HG02840 (cell line): ENCODE measurements around the gene NRP2.

Experiments used
- ATAC-seq: cut with Tn5 transposase; IDR thresholded peaks from one replicate; pipeline ENCODE4 v1.9.1; 2021; ENCODE audit warnings: mild to moderate bottlenecking, moderate library complexity, moderate number of reproducible peaks; ENCODE audit not compliant: unreplicated experiment, low FRiP score

The NRP2 gene

DNA sequence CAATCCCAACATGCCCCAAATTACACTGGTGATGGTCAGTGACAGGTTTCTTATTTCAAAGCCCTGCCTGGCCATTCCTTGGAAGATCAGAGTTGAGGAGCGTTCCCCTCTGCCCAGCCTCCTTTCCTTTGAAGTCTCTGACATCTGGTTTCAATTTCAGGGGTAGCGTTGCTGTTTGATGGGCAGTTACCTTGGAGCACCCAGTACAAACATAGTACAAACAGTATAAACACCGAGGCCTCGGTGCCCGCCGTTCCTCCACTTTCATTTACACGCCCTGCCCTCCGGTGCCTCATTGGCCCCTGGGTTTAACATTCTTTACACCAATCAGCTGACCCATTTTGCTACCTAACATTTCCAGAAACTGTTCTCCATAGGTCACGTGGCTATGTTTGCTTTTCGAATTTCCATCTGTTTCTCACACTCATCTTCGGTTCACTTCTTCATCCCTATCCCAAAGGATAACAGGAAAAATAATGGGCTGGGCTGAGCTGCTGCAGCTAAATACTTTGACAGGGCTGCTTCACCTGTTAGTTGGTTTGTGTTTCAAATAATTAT, 65.6 kb downstream of the NRP2 start:
- no peak for ATAC-seq

DNA sequence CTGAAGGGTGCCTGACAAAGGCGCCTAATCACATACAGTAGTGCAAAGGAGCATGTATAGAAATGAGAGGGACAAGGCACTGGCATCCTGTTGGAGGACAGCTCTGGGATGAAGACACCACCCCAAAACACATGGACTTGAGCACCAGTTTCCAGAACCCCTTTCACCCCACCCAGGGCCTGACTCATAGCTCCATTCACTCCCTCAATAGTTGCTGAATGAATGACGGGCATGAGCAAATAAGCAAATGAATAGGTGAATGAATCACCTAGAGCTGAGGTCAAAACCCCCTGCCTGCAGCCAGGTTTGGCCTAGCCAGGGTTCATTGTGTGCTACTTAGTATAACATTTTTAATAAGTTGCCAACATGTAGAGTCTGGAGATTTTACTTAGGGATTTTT, 66.3 kb downstream of the NRP2 start:
- ATAC-seq: no peak

DNA sequence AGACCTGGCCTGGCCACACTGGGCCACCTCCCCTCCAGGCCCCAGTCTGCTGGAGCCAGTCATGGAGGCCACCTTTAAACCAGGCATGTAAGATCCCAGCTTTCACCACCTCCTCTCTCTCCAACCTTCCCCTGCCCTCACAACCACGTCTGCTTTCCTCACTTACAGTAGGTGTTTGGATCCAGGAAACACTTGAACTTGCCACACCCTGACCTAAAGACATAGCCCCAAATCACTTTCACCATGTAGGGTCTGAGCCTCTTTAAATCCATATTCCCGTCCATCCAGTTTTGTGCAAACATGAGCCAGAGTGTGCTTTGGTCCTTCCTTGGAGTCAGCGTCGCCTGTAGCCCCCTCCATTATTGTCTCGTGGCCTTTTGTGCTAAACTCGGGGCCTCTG, 66.8 kb downstream of the NRP2 start:
- no peak for ATAC-seq

DNA sequence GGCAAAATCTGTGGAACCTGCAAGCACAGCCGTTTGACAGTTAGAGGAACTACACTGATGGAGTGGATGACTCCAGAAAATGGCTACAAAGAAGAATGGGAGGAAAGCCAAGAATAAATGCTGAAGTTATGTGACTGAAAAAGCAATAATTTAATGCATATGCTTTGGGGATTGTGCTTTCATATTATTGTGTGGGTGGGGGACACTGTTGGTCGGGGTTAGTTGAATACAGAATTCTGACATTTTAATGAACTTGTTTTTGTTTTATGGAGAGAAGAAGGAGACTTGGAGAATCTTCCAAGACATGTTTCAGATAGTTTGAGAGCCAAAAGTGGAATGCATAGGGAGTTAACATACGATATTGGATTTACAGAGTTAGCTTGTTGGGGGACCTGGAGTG, 68.5 kb downstream of the NRP2 start:
- ATAC-seq: no peak

DNA sequence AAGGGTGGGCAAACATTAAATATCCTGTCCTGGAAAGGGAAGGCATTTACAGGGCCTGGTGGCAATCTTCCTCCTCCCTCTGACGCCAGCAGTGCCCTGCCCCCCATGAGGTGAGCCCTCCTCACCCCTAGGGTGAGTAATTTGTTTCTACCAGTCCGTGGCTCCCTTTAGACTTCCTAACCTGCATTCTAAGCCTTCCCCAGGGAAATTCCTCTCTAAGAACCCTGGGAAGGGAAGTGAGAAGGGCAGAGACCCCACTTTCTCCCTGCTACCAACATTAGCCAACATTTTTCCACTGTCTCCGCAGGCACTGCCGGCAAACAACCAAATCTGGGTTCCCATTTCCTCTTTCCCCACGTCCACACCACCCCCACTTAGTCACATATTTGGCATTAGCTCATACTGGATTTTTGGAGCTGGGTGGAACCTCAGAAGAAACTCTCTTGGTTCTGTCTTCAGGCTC, 69.3 kb downstream of the NRP2 start:
- no peak for ATAC-seq

DNA sequence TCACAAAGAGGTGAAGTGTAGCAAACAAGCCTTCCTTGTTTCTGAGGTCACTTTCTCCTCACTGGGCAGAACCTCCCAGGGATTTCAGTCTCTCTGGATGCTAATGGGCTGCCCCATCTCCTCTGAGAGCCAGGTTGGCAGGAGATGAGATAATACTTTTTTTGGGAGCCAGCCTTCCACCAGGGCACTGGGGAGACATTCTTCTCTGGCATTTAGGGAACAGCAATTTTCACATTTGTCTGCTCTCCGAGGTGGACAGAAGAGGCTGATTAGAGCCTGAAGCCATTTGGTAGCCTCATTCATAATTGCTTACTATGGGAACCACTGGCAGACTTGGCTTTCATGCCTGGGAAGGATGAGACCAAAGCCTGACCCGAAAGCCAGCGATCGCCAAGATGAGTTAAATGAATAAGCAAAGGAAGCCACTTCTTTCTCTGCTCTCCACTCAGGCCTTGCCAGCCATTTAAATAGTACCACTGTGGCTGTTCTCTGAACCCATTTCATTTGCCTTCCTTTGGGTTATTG, 70.1 kb downstream of the NRP2 start:
- no peak for ATAC-seq

DNA sequence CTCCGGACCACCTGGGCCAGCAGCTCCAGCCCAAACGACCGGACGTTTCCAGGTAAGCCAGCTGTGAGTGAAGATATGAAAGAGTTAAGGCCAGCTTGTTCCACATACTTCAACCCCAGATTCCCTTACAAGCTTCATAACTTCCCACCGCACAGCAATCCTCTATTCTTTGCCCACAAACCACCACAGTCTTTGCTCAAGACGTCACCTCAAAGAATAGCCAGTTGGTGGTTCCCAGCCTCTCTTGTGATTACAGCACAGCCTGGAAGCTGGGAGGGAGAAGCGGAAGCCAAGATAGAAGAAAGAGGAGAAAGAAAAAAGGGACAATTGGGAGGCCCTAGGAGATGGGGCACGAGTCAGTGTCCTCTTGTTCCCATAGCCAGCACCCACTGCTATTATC, 70.6 kb downstream of the NRP2 start:
- no peak for ATAC-seq

DNA sequence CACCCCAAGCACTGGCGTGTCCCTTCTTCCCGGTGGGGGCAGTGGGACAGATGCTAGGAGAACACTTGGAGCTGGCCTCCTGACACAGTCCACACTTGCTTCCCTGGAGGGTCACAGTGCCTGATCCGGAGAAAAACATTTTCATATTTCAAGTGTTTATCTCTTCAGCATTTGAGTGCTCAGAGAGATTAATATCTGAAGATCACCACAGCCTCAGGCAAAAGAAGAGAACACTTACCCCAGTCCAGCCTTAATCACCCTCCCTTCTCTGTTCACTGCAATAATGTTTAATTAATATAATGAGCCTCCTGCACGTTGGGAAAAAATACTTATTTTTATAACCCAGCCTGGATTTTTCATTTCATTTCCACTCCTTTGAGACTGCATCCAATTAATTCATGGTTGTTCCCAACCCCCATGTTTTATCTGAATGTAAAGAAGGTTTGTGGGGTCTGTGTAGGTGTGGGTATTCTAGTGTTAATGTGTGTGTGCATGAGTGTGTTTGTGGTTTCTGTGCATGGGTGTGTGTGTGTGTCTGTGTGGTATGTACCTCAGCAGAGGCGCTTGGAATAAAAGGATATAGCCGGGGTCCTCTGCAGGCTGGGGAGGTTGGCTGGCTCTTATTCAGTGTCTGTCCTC, 72.1 kb downstream of the NRP2 start:
- no peak for ATAC-seq

DNA sequence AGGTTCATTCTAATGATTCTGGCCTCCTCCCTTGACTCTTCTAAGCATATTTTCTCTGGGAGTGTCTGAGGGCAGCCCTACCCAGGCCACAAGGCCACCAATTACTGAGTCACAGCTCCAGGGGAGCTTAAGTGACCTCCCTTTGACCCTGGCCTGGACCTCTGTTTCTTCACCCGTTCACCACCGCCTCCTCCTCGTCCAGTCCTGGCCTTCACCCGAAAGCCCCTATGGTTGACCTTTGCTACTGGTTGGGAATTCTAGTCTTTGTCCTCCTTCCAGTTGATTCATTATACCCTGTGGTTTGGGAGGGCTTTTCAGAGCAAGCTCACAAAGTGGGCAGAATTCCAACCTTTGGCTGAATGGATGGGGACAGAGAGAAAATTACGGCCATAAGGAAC, 72.6 kb downstream of the NRP2 start:
- no peak for ATAC-seq

DNA sequence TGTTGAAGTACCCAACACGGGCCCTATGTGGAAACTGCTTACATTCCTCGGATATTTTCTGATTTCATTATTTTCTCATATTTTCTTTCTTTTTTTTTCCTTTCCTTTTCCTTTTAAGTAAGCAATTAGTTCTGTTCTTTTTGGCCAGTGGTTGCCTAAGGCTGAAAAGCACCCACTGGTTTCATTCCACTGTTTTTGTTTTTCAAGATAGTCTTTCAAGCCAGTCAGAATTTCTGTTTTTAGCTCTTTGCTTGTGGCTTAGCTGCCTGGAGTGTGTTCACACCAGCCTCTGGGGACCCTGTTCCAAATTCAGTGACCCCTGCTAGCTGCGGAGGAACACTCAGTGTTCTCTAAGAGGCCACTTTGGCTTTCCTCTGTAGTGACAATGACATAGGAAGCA, 73.6 kb downstream of the NRP2 start:
- ATAC-seq: no peak

DNA sequence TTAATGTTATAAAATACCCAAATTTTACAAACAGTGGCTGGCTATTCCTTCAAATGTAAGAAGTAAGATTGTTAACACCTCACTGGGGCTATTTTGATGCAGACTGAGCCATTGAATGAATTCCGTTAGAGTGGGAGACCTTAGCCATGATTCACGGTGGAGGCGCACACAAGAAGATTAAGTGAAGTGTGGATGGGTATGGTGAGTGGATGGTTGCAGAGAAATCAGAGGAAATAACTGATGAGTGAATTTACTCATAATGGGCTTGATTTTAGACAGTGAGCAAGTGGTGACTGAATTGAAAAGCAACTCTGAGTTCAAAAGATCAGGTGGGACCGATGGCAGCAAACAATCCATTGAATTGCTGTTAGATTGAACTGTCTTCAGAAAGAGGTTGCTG, 75.0 kb downstream of the NRP2 start:
- ATAC-seq: no peak

DNA sequence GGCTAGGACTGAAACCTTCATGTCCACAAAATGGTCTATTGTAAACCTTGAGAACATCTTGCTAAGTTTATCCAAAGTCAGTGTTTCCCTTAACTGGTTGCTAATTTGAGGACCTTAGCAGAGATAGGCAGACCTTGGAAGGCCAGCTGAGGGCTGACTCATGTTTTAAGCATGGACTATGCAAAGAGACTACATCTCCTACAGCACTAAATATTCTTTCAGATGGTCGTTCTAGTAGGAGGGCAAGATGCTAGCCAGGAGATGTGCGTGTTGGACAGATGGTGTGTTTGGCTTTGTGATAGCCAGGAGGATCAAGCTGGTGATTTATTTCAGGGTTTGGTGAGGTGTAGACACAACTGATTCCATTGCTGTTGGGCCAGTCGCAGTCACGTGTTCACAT, 75.8 kb downstream of the NRP2 start:
- no peak for ATAC-seq

DNA sequence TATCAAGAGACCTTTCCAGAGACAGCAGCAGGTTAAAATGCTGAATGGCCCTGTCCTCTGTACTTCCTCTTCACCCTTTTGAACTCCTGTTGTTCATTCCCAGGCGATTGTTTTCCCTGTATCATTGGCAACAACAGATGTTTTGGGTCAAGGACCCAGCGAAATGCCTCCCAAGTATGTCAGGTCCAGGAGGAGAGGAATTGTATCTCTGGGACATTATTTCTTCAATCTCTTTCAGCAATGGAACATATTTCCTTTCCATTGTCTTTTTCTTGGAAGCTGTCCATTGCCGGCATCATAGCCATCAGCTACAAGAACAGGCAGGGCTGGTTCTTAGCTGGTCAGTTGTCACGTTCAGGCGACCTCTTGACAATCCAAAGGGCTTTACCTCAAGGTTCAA, 76.2 kb downstream of the NRP2 start:
- no peak for ATAC-seq

DNA sequence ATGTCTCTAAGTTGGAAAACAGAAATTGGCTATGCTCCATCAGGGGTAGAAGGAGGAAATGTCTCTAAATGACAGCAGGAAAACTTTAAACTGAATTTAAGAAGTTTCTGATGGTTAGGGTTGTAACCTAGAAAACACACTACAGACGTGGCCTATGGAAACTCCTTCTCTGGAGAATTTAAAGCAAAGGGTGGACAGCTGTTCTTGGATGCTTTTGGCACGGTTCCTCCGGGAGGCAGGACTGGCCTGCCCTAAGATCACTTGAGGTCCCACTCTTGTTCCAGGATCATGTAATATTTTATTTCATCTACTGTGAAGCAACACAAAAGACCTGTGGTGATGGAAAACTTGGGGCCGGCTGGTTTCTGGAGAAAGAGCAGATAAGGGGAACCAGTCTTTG, 77.0 kb downstream of the NRP2 start:
- ATAC-seq: no peak

DNA sequence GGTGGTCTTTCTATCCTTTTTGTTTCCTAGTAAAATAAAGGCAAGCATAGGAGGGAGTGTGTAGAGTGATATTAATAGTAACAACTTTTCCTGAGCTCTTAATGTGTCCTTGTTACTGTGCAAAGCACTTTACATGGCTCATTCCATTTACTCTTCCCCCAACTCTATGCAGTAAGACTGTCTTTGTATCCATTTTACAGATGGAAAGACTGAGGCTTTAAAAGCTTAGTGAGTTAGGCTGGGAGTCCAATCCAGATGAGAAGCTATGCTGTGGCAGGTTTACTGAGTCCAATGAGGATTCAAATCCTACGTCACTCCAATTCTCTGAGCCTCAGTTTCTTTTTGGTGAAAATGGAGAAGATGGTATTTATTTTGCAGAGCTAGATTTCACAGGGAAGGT, 77.4 kb downstream of the NRP2 start:
- ATAC-seq: no peak

DNA sequence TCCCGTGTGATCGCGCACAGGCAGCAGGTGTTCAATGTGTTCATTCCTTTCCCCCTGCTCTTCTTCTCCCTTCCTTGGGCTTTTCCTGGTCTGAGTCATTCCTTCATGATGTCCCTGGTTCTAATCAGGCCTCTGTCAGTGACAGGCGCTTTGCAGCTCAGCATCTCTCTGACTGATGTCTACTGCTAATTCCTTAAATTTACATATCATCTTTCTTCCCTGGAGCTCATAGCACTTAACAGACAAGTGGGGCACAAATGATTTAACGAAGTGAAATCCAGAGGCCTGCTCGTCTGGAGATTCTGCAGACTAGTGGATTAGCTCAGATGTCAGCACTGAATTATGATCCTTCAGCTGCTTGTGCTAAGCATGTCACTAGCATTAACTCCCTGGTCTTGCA, 77.9 kb downstream of the NRP2 start:
- no peak for ATAC-seq

DNA sequence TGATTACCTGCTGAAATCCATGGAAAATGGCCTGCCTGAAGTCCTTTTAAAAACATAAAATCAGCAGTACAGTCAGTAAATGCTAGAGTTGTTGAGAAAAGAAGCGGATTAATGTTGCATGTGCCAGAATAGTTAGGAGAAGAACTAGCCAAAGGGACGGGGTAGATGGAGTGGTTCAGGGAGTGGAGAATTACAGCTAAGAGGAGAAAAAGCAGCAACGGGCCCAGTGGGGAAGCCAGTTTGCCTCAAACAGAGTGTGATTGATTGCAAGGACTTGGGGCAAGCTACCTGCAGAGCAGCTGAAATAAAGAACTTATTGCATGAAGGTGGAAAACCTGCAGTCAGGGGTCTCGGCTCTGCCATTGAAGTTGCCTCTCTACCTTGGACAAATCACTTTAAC, 79.1 kb downstream of the NRP2 start:
- ATAC-seq: no peak

DNA sequence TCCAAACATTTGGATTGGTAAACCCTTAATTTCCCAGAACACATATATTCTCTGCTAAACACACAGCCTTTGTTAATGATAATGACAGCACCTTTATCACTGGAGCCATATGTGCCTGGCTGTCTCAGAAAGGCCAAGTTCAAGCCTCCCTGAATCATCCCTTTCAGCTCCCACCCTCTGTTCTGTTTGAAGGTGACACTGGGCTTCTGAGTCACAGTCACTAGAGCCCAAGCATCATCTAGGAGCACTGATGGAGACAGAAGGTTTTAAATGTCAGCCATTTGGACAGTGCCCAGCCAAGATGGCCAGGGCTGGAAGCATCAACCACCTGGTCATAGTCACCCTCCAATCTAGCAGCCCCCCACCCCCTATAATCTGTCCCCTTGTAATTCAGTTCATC, 80.6 kb downstream of the NRP2 start:
- ATAC-seq: no peak

DNA sequence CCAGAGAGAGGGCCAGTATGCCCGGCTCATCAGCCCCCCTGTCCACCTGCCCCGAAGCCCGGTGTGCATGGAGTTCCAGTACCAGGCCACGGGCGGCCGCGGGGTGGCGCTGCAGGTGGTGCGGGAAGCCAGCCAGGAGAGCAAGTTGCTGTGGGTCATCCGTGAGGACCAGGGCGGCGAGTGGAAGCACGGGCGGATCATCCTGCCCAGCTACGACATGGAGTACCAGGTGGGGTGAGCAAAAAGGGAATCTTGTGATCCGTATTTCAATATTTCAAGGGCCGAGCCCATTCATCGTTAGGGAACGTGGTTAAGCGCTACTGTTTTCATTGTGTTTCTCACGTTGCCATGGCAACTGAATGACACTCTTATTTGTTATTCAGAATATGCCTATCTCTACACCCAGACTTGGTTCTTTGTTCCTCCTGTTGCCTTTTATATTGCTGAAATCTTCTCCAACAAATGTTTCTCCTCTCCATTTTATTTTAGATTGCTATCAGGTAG, 81.5 kb downstream of the NRP2 start:
- no peak for ATAC-seq

DNA sequence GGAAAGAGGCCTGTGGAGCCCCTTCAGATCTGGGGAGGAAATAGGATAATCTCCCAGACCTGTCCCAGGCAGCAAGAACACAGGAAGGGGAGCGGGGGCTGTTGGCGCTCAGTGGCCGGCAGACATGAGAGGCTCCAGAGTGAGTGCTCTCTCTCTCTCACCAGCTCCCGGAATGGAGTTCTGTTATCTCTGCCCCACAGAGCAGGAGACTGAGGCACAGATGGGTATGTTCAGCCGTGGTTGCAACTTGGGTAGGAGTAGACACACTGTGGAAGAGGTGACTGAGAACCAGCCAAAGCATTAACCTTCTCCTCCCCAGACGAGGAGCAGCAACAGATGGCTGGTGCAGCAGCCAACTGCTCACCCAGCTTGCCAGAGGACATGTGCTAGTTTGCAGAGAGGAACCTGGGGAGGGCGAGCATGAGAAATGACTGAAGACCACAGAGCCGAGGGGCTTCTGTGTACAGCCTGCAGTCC, 82.0 kb downstream of the NRP2 start:
- ATAC-seq: no peak

DNA sequence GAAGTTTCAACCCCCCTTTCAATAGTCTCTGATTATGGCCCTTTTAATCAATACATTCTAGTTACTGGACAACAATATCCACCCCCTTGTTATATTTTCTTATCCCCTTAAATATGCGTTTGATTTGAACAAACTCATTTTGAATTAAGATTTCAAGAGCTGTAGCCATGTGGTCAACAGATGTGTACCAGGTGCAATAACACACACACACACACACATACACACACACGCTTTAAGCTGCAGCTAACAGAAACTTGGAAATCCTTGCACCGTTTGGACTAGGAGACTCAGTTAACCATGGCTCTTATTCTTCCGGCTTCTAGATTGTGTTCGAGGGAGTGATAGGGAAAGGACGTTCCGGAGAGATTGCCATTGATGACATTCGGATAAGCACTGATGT, 82.8 kb downstream of the NRP2 start:
- ATAC-seq: no peak

DNA sequence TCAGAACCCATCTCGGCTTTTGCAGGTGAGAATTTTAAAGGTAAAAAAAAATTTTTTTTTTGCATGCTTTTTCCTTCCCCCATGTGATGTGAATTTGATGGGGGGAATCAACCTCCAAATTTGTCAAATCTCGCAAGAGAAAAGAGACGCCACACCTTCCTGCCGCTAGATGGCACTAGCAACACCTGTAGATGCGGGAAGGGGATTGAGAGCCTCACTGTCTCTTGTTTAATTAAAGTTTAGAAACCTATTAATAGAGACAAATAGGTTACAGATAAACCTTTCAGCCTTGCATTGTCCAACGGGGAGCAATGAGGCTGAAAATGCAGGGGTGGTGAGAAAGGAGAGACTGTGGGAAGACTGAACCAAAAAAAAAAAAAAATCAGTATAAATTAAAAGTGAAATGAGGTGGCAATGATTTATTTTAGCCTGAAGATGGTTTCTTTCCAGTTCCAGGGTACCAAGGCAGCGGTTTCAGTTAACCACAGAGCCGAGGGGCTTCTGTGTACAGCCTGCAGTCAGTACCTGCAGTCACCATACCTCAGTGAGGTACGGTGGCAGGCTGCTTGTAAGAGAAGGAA, 84.6 kb downstream of the NRP2 start:
- ATAC-seq: no peak
